ENCODE results near the gene LRP1B.
"Not testable (repeated sequence)": the region's sequence is repeated elsewhere in the genome, so short reads cannot be mapped to it uniquely, and the experiment has no call there.

Gene LRP1B

GRCh38 chr2:140384946-140385345 lies 1745.9 kb downstream of the LRP1B start:
- H3K27ac Mint-ChIP-seq, result no peak overlapping the region
- H3K36me3 Mint-ChIP-seq (ENCODE audit: low read depth), result no peaks in the 10 kb centered on the region
- H3K4me1 Mint-ChIP-seq (ENCODE audit: low read depth), result no peaks in the 10 kb centered on the region
- intact Hi-C loops (cut with micrococcal nuclease), result no loop called here
- H3K9me3 Mint-ChIP-seq, result no peaks in the 10 kb centered on the region
- H3K27me3 Mint-ChIP-seq, result no peaks in the 10 kb centered on the region
- H3K4me3 Mint-ChIP-seq, result no peak overlapping the region

GRCh38 chr2:140383781-140384180 lies 1747.0 kb downstream of the LRP1B start:
- Mint-ChIP-seq H3K27ac (no peak overlapping the region), H3K4me3 (no peak overlapping the region), H3K36me3 (ENCODE audit: low read depth) (no peaks in the 10 kb centered on the region), H3K9me3 (no peaks in the 10 kb centered on the region), H3K4me1 (ENCODE audit: low read depth) (no peaks in the 10 kb centered on the region), H3K27me3 (no peaks in the 10 kb centered on the region)
- intact Hi-C loops (cut with micrococcal nuclease), result no loop called here

GRCh38 chr2:140376686-140377085 lies 1754.1 kb downstream of the LRP1B start:
- H3K27ac Mint-ChIP-seq, result no peak overlapping the region
- H3K4me3 Mint-ChIP-seq, result no peak overlapping the region
- intact Hi-C loops (cut with micrococcal nuclease), result no loop called here
- H3K36me3 Mint-ChIP-seq (ENCODE audit: low read depth), result no peaks in the 10 kb centered on the region
- H3K4me1 Mint-ChIP-seq (ENCODE audit: low read depth), result no peaks in the 10 kb centered on the region
- H3K9me3 Mint-ChIP-seq, result no peaks in the 10 kb centered on the region
- no peaks in the 10 kb centered on the region for H3K27me3 Mint-ChIP-seq

GRCh38 chr2:140363131-140363530 lies 1767.7 kb downstream of the LRP1B start:
- intact Hi-C loops (cut with micrococcal nuclease), result no loop called here
- Mint-ChIP-seq H3K4me1 (ENCODE audit: low read depth) (no peaks in the 10 kb centered on the region), H3K4me3 (no peak overlapping the region), H3K9me3 (no peaks in the 10 kb centered on the region), H3K27ac (no peak overlapping the region), H3K36me3 (ENCODE audit: low read depth) (no peaks in the 10 kb centered on the region), H3K27me3 (no peaks in the 10 kb centered on the region)

- no peaks in the 10 kb centered on the region for H3K9me3 Mint-ChIP-seq
- no peaks in the 10 kb centered on the region for H3K36me3 Mint-ChIP-seq (ENCODE audit: low read depth)
- intact Hi-C loops (cut with micrococcal nuclease), result no loop called here
- no peaks in the 10 kb centered on the region for H3K4me1 Mint-ChIP-seq (ENCODE audit: low read depth)
- H3K4me3 Mint-ChIP-seq, result no peak overlapping the region
- no peaks in the 10 kb centered on the region for H3K27me3 Mint-ChIP-seq
- H3K27ac Mint-ChIP-seq, result no peak overlapping the region
These were observed 1768.5 kb downstream of the LRP1B start for GRCh38 chr2:140362361-140362760.

GRCh38 chr2:140359056-140359771 lies 1771.6 kb downstream of the LRP1B start:
- no peak overlapping the region for H3K4me3 Mint-ChIP-seq
- no peaks in the 10 kb centered on the region for H3K4me1 Mint-ChIP-seq (ENCODE audit: low read depth)
- no peaks in the 10 kb centered on the region for H3K27me3 Mint-ChIP-seq
- no peak overlapping the region for H3K27ac Mint-ChIP-seq
- H3K9me3 Mint-ChIP-seq, result no peaks in the 10 kb centered on the region
- intact Hi-C loops (cut with micrococcal nuclease), result no loop called here
- no peaks in the 10 kb centered on the region for H3K36me3 Mint-ChIP-seq (ENCODE audit: low read depth)

GRCh38 chr2:140356697-140357096 lies 1774.1 kb downstream of the LRP1B start:
- no peaks in the 10 kb centered on the region for H3K27me3 Mint-ChIP-seq
- no peak overlapping the region for H3K4me3 Mint-ChIP-seq
- no peaks in the 10 kb centered on the region for H3K9me3 Mint-ChIP-seq
- intact Hi-C loops (cut with micrococcal nuclease), result no loop called here
- H3K4me1 Mint-ChIP-seq (ENCODE audit: low read depth), result no peaks in the 10 kb centered on the region
- no peak overlapping the region for H3K27ac Mint-ChIP-seq
- no peaks in the 10 kb centered on the region for H3K36me3 Mint-ChIP-seq (ENCODE audit: low read depth)

GRCh38 chr2:140355511-140356090 lies 1775.2 kb downstream of the LRP1B start:
- H3K27ac Mint-ChIP-seq, result no peak overlapping the region
- no peaks in the 10 kb centered on the region for H3K36me3 Mint-ChIP-seq (ENCODE audit: low read depth)
- no peaks in the 10 kb centered on the region for H3K4me1 Mint-ChIP-seq (ENCODE audit: low read depth)
- H3K4me3 Mint-ChIP-seq, result no peak overlapping the region
- intact Hi-C loops (cut with micrococcal nuclease), result no loop called here
- no peaks in the 10 kb centered on the region for H3K27me3 Mint-ChIP-seq
- H3K9me3 Mint-ChIP-seq, result no peaks in the 10 kb centered on the region

- Mint-ChIP-seq H3K4me3 (no peak overlapping the region), H3K4me1 (ENCODE audit: low read depth) (no peaks in the 10 kb centered on the region), H3K27me3 (no peaks in the 10 kb centered on the region), H3K9me3 (no peaks in the 10 kb centered on the region), H3K36me3 (ENCODE audit: low read depth) (no peaks in the 10 kb centered on the region), H3K27ac (no peak overlapping the region)
- intact Hi-C loops (cut with micrococcal nuclease), result no loop called here
These were observed 1776.3 kb downstream of the LRP1B start for GRCh38 chr2:140354544-140354943.

GRCh38 chr2:140353541-140353940 lies 1777.3 kb downstream of the LRP1B start:
- Mint-ChIP-seq H3K36me3 (ENCODE audit: low read depth) (no peaks in the 10 kb centered on the region), H3K27me3 (no peaks in the 10 kb centered on the region), H3K27ac (no peak overlapping the region), H3K4me3 (no peak overlapping the region), H3K9me3 (no peaks in the 10 kb centered on the region), H3K4me1 (ENCODE audit: low read depth) (no peaks in the 10 kb centered on the region)
- intact Hi-C loops (cut with micrococcal nuclease), result no loop called here

- Mint-ChIP-seq H3K4me1 (ENCODE audit: low read depth) (no peaks in the 10 kb centered on the region), H3K9me3 (no peaks in the 10 kb centered on the region), H3K27ac (no peak overlapping the region), H3K36me3 (ENCODE audit: low read depth) (no peaks in the 10 kb centered on the region), H3K4me3 (no peak overlapping the region), H3K27me3 (no peaks in the 10 kb centered on the region)
- intact Hi-C loops (cut with micrococcal nuclease), result no loop called here
These were observed 1779.1 kb downstream of the LRP1B start for GRCh38 chr2:140351692-140352091.

- Mint-ChIP-seq H3K4me1 (ENCODE audit: low read depth) (no peaks in the 10 kb centered on the region), H3K36me3 (ENCODE audit: low read depth) (no peaks in the 10 kb centered on the region), H3K27me3 (no peaks in the 10 kb centered on the region), H3K27ac (no peak overlapping the region), H3K4me3 (no peak overlapping the region), H3K9me3 (no peaks in the 10 kb centered on the region)
- intact Hi-C loops (cut with micrococcal nuclease), result no loop called here
These were observed 1781.1 kb downstream of the LRP1B start for GRCh38 chr2:140349695-140350094.

- H3K36me3 Mint-ChIP-seq (ENCODE audit: low read depth), result no peaks in the 10 kb centered on the region
- no peak overlapping the region for H3K27ac Mint-ChIP-seq
- no peak overlapping the region for H3K4me3 Mint-ChIP-seq
These were observed 1782.0 kb downstream of the LRP1B start for GRCh38 chr2:140348826-140349225.

GRCh38 chr2:140344838-140345237 lies 1786.0 kb downstream of the LRP1B start:
- Mint-ChIP-seq H3K36me3 (ENCODE audit: low read depth) (no peaks in the 10 kb centered on the region), H3K4me1 (ENCODE audit: low read depth) (no peaks in the 10 kb centered on the region), H3K27me3 (no peaks in the 10 kb centered on the region), H3K27ac (no peak overlapping the region), H3K9me3 (no peaks in the 10 kb centered on the region), H3K4me3 (no peak overlapping the region)
- intact Hi-C loops (cut with micrococcal nuclease), result no loop called here

More at GRCh38 chr2:140348826-140349225, 1782.0 kb downstream of the LRP1B start:
- Mint-ChIP-seq H3K27me3 (no peaks in the 10 kb centered on the region), H3K4me1 (ENCODE audit: low read depth) (no peaks in the 10 kb centered on the region), H3K9me3 (no peaks in the 10 kb centered on the region)
- intact Hi-C loops (cut with micrococcal nuclease), result no loop called here

GRCh38 chr2:140344266-140344665 lies 1786.5 kb downstream of the LRP1B start:
- H3K4me3 Mint-ChIP-seq; H3K27ac Mint-ChIP-seq; H3K9me3 Mint-ChIP-seq; H3K27me3 Mint-ChIP-seq; H3K36me3 Mint-ChIP-seq (ENCODE audit: low read depth); H3K4me1 Mint-ChIP-seq (ENCODE audit: low read depth); intact Hi-C loops (cut with micrococcal nuclease): not testable (repeated sequence)
